HepG2 (cell line): ENCODE results near the gene PSD4. TPM values are rescaled to one million over a fixed set of nuclear protein-coding genes. Genes with fewer than 3 reads are reported as not detected.
A peak's percentile ranks its signal among the peaks of the same experiment; 100 is the strongest.

ENCODE experiments used
- ATAC-seq: fragments of 200-7000 bp; cut with Tn5 transposase; 3 replicates; pipeline ENCODE4 v1.9.1; 2020; ENCODE audit warnings: mild to moderate bottlenecking, moderate library complexity
- BruUV-seq: library from RNA; stranded (reverse); fragments of 400-500 nt; replicated peaks from 2 replicates; lab custom pipeline; 2021; lab: Mats Ljungman, UMichigan
- CTCF ChIA-PET: fragments of 300-600 bp; formaldehyde crosslinking; extraction: SDS; loops from one replicate; lab custom pipeline; 2021; ENCODE audit warnings: low total read pairs, inconsistent platforms, low intra/inter-chr PET ratio; lab: Yijun Ruan, JAX
- POLR2A ChIA-PET: fragments of 350-600 bp; sonication (Branson Sonifier 250); formaldehyde crosslinking; loops from one replicate; lab custom pipeline; 2020; ENCODE audit warnings: antibody characterized with exemption, inconsistent platforms; lab: Yijun Ruan, JAX
- DNase-seq: peaks from one replicate; pipeline ENCODE4 v3.0.0-alpha.2; 2015; ENCODE audit warnings: low spot score
- FAIRE-seq: peaks from 3 replicates; lab custom pipeline; 2011; peaks lifted over from hg19 to GRCh38; lab: Jason Lieb, UNC
- H2AFZ ChIP-seq: one replicate; pipeline ENCODE4 v1.6.1; 2011; ENCODE audit warnings: low read length, inconsistent platforms
- H3K27ac ChIP-seq: fragments of 300-600 bp; 3 replicates; pipeline ENCODE4 v1.8.0; 2011; ENCODE audit warnings: mixed run types, mild to moderate bottlenecking, mixed read lengths, low read length, inconsistent platforms; ENCODE audit not compliant: insufficient read depth; ENCODE audit errors: extremely low read length
- H3K27me3 ChIP-seq, 2 experiments: fragments of 200-600 bp in 1 of 2; 2 replicates in 1 of 2; 3 replicates in 1 of 2; pipeline versions ENCODE4 v1.6.0 to v1.8.0; 2011; ENCODE audit warnings: low read length in 2 of 2, mild to moderate bottlenecking in 2 of 2, moderate library complexity in 2 of 2, inconsistent platforms in 1 of 2; ENCODE audit not compliant: insufficient read depth in 2 of 2, control insufficient read depth in 1 of 2
- H3K36me3 ChIP-seq, 2 experiments: fragments of 200-600 bp in 1 of 2; replicated peaks in 1 of 2; 2 replicates in 1 of 2; 3 replicates in 1 of 2; pipeline versions ENCODE4 v1.5.1 to v1.8.0; 2011; ENCODE audit warnings: low read length in 2 of 2, inconsistent platforms in 1 of 2; ENCODE audit not compliant: insufficient read depth in 2 of 2, control insufficient read depth in 1 of 2
- H3K4me1 ChIP-seq: 2 replicates; pipeline ENCODE4 v1.5.1; 2012; ENCODE audit warnings: low read length, inconsistent platforms; ENCODE audit not compliant: insufficient read depth
- H3K4me2 ChIP-seq: 2 replicates; pipeline ENCODE4 v1.6.0; 2011; ENCODE audit warnings: low read depth, low read length, inconsistent platforms
- H3K4me3 ChIP-seq, 3 experiments: fragments of 200-600 bp in 1 of 3; sonication (generic), shearing (Covaris generic) in 1 of 3; replicated peaks in 1 of 3; 2 replicates each; pipeline ENCODE4 v1.5.1; 2011 to 2016; ENCODE audit warnings: low read length in 3 of 3, inconsistent platforms in 2 of 3, low read depth in 2 of 3, mild to moderate bottlenecking in 2 of 3, control low read depth in 1 of 3, mixed read lengths in 1 of 3; ENCODE audit not compliant: insufficient read depth in 1 of 3
- H3K79me2 ChIP-seq: one replicate; pipeline ENCODE4 v1.6.1; 2011; ENCODE audit warnings: low read length, inconsistent platforms; ENCODE audit not compliant: insufficient read depth
- H3K9ac ChIP-seq: 2 replicates; pipeline ENCODE4 v1.6.0; 2011; ENCODE audit warnings: mild to moderate bottlenecking, low read depth, low read length, inconsistent platforms; ENCODE audit not compliant: insufficient read depth
- H3K9me3 ChIP-seq: 2 replicates; pipeline ENCODE4 v1.5.1; 2012; ENCODE audit warnings: mild to moderate bottlenecking, low read length
- H4K20me1 ChIP-seq: 2 replicates; pipeline ENCODE4 v1.6.0; 2011; ENCODE audit warnings: inconsistent platforms, mild to moderate bottlenecking, low read length, moderate library complexity; ENCODE audit not compliant: insufficient read depth
- BCL6 ChIP-seq: IDR thresholded peaks from 2 replicates; pipeline ENCODE4 v1.6.1; 2016; ENCODE audit warnings: missing genetic modification reagents, missing compliant biosample characterization
- ERF ChIP-seq: IDR thresholded peaks from 2 replicates; pipeline ENCODE4 v1.6.1; 2018; ENCODE audit warnings: missing biosample characterization, missing genetic modification reagents
- MAX ChIP-seq: IDR thresholded peaks from 2 replicates; pipeline ENCODE4 v1.6.1; 2012; ENCODE audit warnings: inconsistent platforms
- MBD4 ChIP-seq: IDR thresholded peaks from 2 replicates; pipeline ENCODE4 v1.6.1; 2012; ENCODE audit warnings: low read length, inconsistent platforms, borderline replicate concordance
- MIER2 ChIP-seq: IDR thresholded peaks from 2 replicates; pipeline ENCODE4 v1.6.1; 2016; ENCODE audit warnings: missing biosample characterization, missing genetic modification reagents
- PATZ1 ChIP-seq: sonication (generic); formaldehyde crosslinking; IDR thresholded peaks from 2 replicates; pipeline ENCODE4 v1.4.0; 2020; ENCODE audit warnings: missing genetic modification reagents
- PAXIP1 ChIP-seq: sonication (generic); formaldehyde crosslinking; conservative IDR thresholded peaks from 2 replicates; pipeline ENCODE4 v1.4.0; 2020; ENCODE audit warnings: mild to moderate bottlenecking, missing genetic modification reagents, moderate library complexity
- RARA ChIP-seq: IDR thresholded peaks from 2 replicates; pipeline ENCODE4 v1.6.1; 2016; ENCODE audit warnings: missing genetic modification reagents, missing compliant biosample characterization
- SP1 ChIP-seq, 2 experiments: fragments of 450-650 bp in 1 of 2; sonication (generic) in 1 of 2; formaldehyde crosslinking in 1 of 2; IDR thresholded peaks; 2 replicates each; pipeline versions ENCODE4 v1.4.0 to v1.6.1; 2016 to 2020; ENCODE audit warnings: missing genetic modification reagents in 1 of 2
- ZBTB7B ChIP-seq: sonication (generic); formaldehyde crosslinking; IDR thresholded peaks from 2 replicates; pipeline ENCODE4 v1.4.0; 2020; ENCODE audit warnings: missing genetic modification reagents
- ZNF605 ChIP-seq: sonication (generic); formaldehyde crosslinking; IDR thresholded peaks from 2 replicates; pipeline ENCODE4 v1.8.0; 2022; ENCODE audit warnings: mild to moderate bottlenecking, missing genetic modification reagents
- ZNF687 ChIP-seq: sonication (generic); formaldehyde crosslinking; IDR thresholded peaks from 2 replicates; pipeline ENCODE4 v1.5.1; 2020; ENCODE audit warnings: mild to moderate bottlenecking, missing genetic modification reagents, moderate library complexity
- ZNF724P ChIP-seq: sonication (generic); formaldehyde crosslinking; IDR thresholded peaks from 2 replicates; pipeline ENCODE4 v1.8.0; 2022; ENCODE audit warnings: missing genetic modification reagents, borderline replicate concordance
- WGBS: methylation state at CpG from one replicate; pipeline ENCODE4 v1.1.6; 2017; ENCODE audit warnings: low lambda C conversion rate; 5-methylcytosine and 5-hydroxymethylcytosine counted together
- in situ Hi-C: cut with HindIII; loops from 2 replicates; pipeline ENCODE4 v1.10.0; 2017; ENCODE audit warnings: low pct_unique_long_range_greater_than_20kb; ENCODE audit not compliant: extremely low pct_ligation_motif_present
- intact Hi-C: fragments of 100-400 bp; cut with micrococcal nuclease; formaldehyde crosslinking; loops from one replicate; pipeline ENCODE4 v1.10.0; 2022; ENCODE audit not compliant: unreplicated experiment
- polyA plus RNA-seq, 8 experiments: library from polyadenylated mRNA; depleted of rRNA in 3 of 8; stranded (reverse) in 7 of 8; unstranded in 1 of 8; fragments of >200 nt; fragmentation: Illumina TruSeq in 4 of 8; extraction: Trizol in 4 of 8; gene quantifications; 2 replicates each; pipeline versions ENCODE4 v1.2.1 to v1.2.3, GENCODE V29; 2011 to 2016; ENCODE audit warnings: low read depth in 4 of 8, missing spikeins in 1 of 8, mixed read lengths in 1 of 8; ENCODE audit not compliant: insufficient read depth in 1 of 8
- total RNA-seq, 5 experiments: library from RNA; depleted of rRNA; stranded (reverse); fragments of >200 nt; fragmentation: Illumina TruSeq; extraction: Trizol; gene quantifications; 2 replicates each; pipeline ENCODE4 v1.2.3, GENCODE V29; 2016; ENCODE audit warnings: low read depth in 1 of 5

PSD4 gene
- total and polyA plus RNA-seq, 2 of the 13 experiments (the other 11 are each of a cell fraction or from before 2014, with no cell fraction given), result 5.8 to 9.4 TPM

DNA sequence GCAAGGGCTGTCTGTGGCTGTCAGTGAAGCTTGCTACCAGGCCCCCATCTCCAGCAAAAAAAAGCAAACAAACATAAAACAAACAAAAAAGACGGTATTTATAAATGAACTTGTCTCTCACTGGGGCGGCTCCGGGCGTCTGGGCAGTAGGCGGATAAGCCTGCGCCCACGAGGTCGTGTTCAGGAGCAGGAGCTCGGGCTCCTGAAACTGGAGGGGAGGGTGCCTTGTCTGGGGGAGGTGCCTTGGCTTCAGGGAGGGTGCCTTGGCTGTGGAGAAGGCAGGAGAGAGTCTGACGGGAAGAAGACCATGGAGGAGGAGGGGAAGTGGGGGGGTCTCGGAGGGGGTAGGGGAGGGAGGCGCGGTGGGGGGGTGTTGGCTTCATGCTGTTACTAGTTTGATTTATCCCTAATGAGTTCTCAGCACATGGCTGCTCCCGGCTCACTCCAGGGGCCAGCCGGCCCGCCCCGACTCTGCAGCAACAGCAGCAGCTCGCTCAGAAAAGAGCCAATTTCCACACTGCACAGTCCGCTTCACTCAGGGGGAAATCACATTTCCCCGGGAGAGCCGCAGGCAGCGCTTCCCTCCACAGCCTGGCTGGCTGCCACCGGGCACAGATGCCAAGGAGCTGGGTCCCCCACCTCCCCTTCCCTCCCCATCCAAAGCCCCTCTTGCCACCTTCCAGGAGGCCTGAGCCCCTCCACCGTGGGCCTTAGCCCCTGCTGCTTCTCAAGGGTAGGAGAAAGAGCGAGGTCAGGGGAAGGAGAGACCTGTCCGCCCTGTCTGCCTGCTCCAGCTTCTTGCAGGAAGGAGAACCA, 38.7 kb downstream of the PSD4 start:
- Histone ChIP-seq H3K27me3 (no peaks in the 10 kb centered on the region), H3K4me3 (no peak overlapping the region), H3K4me2 (peak overlapping the region; percentile 22; the same call in 1 of the 2 replicates), H3K9me3 (no peaks in the 10 kb centered on the region), H3K9ac (no peak overlapping the region), H3K4me1 (peaks cover 84% of the 10 kb centered on the region), H2AFZ (no peak overlapping the region), H3K36me3 (no peaks in the 10 kb centered on the region), H3K79me2 (no peaks in the 10 kb centered on the region), H3K27ac (no peak overlapping the region), H4K20me1 (no peaks in the 10 kb centered on the region)
- no peak for FAIRE-seq
- POLR2A ChIA-PET, result interaction anchor here (0.7 to 1.5 kb wide), 3 partner anchors 8 to 67 kb away, joined by 3 to 9 read pairs (median 6); partner anchors contain the start of gene PAX8
- WGBS, result 61% methylated on average over 26 of the region's 26 CpGs
- in situ Hi-C loops, result no loop called here
- intact Hi-C loops, result no loop called here
- CTCF ChIA-PET, result no interaction called here
- no TSS peak for BruUV-seq
- DNase-seq, result peak; percentile 35
- peak; percentile 55 for ATAC-seq
- TF ChIP-seq RARA (CRISPR knock-in tag) (peak; percentile 38; the same call in 1 of the 2 replicates), ZNF605 (CRISPR knock-in tag) (no peak), ERF (CRISPR knock-in tag) (peak; percentile 43; the same call in 1 of the 2 replicates), SP1 (IDR thresholded peaks at IDR 0.05) (no peak), SP1 (CRISPR knock-in tag; IDR thresholded peaks at IDR 0.05) (no peak), MIER2 (no peak), PAXIP1 (CRISPR knock-in tag) (peak; percentile 37; the same call in 1 of the 2 replicates), ZNF724P (CRISPR knock-in tag) (no peak), PATZ1 (peak; percentile 54; the same call in 1 of the 2 replicates), BCL6 (CRISPR knock-in tag) (peak; percentile 44; the same call in 1 of the 2 replicates), MAX (0 out of 2 replicates have a peak, but pooled peaks have one; percentile 42), ZNF687 (CRISPR knock-in tag) (peak; percentile 62), ZBTB7B (CRISPR knock-in tag) (0 out of 2 replicates have a peak, but pooled peaks have one; percentile 22), MBD4 (no peak)
